ENCODE data around the gene ST6GALNAC6. TPM values are rescaled to one million over a fixed set of nuclear protein-coding genes. Genes with fewer than 3 reads are reported as not detected.

The ST6GALNAC6 gene
- total and polyA plus RNA-seq, 2 of the 8 experiments (the other 6 are each of a cell fraction or from before 2014, with no cell fraction given) = 43.7 to 64.4 TPM

DNA sequence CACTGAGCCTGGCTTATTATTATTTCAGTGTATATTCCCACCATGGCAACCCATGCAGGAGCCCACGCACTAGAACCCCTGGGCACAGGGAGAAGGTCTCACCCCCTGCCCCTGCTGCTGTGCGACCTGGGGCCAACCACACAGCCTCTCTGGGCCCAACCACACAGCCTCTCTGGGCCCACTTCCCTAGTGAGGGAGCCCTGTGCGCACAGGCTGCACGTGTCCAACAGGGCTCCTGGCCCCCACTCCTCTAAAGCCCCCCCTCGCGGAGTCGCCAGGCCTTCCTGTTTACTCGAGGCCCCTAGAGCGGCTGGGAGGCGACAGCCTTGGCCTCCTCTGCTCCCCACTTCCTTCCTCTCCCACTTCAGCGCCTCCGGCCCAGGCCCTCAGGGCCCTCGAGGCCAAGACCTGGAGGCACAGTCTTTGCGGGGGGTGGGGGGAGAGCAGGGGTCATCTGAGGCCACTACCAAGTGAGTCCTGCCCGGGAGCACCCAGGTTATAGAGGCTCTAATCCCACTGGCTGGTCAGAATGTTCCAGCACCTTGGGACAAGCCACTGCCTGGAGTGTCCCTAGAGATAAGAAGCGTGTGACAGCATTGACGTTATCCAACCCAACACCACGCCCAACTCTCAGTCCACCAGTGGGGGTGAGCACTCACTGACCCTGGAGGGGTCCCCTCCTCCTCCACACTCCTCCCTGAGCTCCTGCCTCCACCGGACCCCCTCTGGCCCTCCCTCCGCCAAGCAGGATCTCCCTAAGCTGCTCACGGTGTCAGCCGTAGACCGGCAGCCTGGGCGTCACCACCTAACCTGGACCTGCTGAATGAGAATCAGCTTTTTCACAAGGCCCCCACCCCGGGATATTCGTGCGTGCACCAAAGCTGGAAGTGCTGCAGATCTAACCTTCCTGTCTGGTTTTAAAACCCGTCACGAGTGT is 37.1 kb downstream of the ST6GALNAC6 start:
- Histone ChIP-seq H3K79me2 (ENCODE audit: control insufficient read depth in 1 of 2, insufficient read depth in 2 of 2, low read length in 2 of 2) (no peaks in the 10 kb centered on the region), H3K4me1 (replicated peaks in 1 of 4; ENCODE audit: control insufficient read depth in 3 of 4, insufficient read depth in 4 of 4, low read length in 3 of 4) (no peaks in the 10 kb centered on the region; a peak in 1 of 7 replicates), H2BK120ac (replicated peaks; ENCODE audit: low read depth, low read length) (no peak overlapping the region), H4K5ac (ENCODE audit: insufficient read length, low read depth, low read length) (no peak overlapping the region), H3K27me3 (replicated peaks in 1 of 4; ENCODE audit: control insufficient read depth in 3 of 4, extremely low read depth in 1 of 4, insufficient read depth in 3 of 4, low read length in 3 of 4) (no peaks in the 10 kb centered on the region; a peak in 1 of 7 replicates), H3K23ac (ENCODE audit: insufficient read length) (no peak overlapping the region), H4K8ac (ENCODE audit: extremely low read depth, insufficient read depth, low read length) (no peak overlapping the region), H3K23me2 (ENCODE audit: low read depth, low read length) (peaks cover 4% of the 10 kb centered on the region; the same call in 1 of the 2 replicates), H3K79me1 (ENCODE audit: low read depth, low read length) (no peaks in the 10 kb centered on the region; the same call in 1 of the 2 replicates), H3K4ac (replicated peaks; ENCODE audit: insufficient read length, low read depth, low read length) (no peak overlapping the region), H3K9me3 (ENCODE audit: insufficient read depth in 2 of 2, low read depth in 1 of 2, low read length in 1 of 2) (no peaks in the 10 kb centered on the region), H4K91ac (replicated peaks; ENCODE audit: insufficient read length, low read length) (no peak overlapping the region), H2BK12ac (ENCODE audit: low read depth, low read length) (no peak overlapping the region), H2BK5ac (ENCODE audit: low read depth, low read length) (no peak overlapping the region), H3K36me3 (ENCODE audit: control insufficient read depth in 2 of 4, insufficient read depth in 4 of 4, low read length in 3 of 4) (no peaks in the 10 kb centered on the region), H3K14ac (ENCODE audit: insufficient read length) (no peak overlapping the region), H3K9ac (replicated peaks in 1 of 4; ENCODE audit: extremely low read depth in 1 of 4, low read depth in 3 of 4, low read length in 3 of 4) (no peak overlapping the region; a peak in 1 of 7 replicates), H2AFZ (ENCODE audit: low read length) (no peak overlapping the region), H4K20me1 (replicated peaks in 1 of 2; ENCODE audit: control insufficient read depth in 1 of 2, insufficient read depth in 2 of 2, low read length in 2 of 2) (peaks cover 0 to 4% of the 10 kb centered on the region in 2 experiments), H2BK20ac (ENCODE audit: low read length) (no peak overlapping the region), H2BK15ac (ENCODE audit: low read length) (no peak overlapping the region), H3K56ac (replicated peaks; ENCODE audit: insufficient read length, low read depth, low read length) (no peak overlapping the region), H3K4me3 (ENCODE audit: extremely low read depth in 1 of 4, insufficient read depth in 2 of 4, low read depth in 3 of 4, low read length in 4 of 4) (no peak overlapping the region), H3K27ac (ENCODE audit: low read depth, low read length) (no peak overlapping the region), H3K18ac (ENCODE audit: extremely low read depth, low read length) (no peak overlapping the region; the same call in 1 of the 2 replicates), H3K4me2 (ENCODE audit: insufficient read depth in 1 of 2, low read depth in 2 of 2, low read length in 2 of 2) (no peak overlapping the region), H2AK5ac (ENCODE audit: low read depth, low read length) (no peak overlapping the region)
- DNase-seq (ENCODE audit: low read depth in 1 of 2, low spot score in 2 of 2) (no peak), FAIRE-seq (no peak)
- CTCF ChIA-PET (ENCODE audit: partially characterized antibody) = interaction anchor here (0.6 to 4.5 kb wide), 8 partner anchors 9 to 59 kb away, joined by 3 to 43 read pairs (median 6); partner anchors contain the start of gene ENG
- WGBS, 2 experiments (ENCODE audit: extremely low coverage in 1 of 2, insufficient coverage in 1 of 2, insufficient read length in 1 of 2, insufficient replicate concordance in 2 of 2, low coverage in 1 of 2, low lambda C conversion rate in 2 of 2, missing lambda C conversion rate in 1 of 2) = 88% methylated on average over 27 of the region's 29 CpGs; no CpG with 5 or more reads in 1 of the 2 experiments
- POLR2A ChIA-PET (ENCODE audit: partially characterized antibody) = interaction anchor here (0.6 to 3.5 kb wide), 5 partner anchors 8 to 262 kb away, joined by 3 to 15 read pairs (median 4); partner anchors contain the start of gene ENG
- TF ChIP-seq POLR2AphosphoS5 (IDR thresholded peaks at IDR 0.05; ENCODE audit: low read depth, low read length) (no peak), SAP30 (IDR thresholded peaks at IDR 0.05; ENCODE audit: insufficient read depth, insufficient replicate concordance, low read length) (no peak), HDAC2 (IDR thresholded peaks at IDR 0.05; ENCODE audit: borderline replicate concordance in 1 of 2, low read depth in 2 of 2, low read length in 2 of 2) (no peak), RNF2 (IDR thresholded peaks at IDR 0.05; ENCODE audit: borderline replicate concordance, low read depth, low read length, missing control alignments, poor library complexity, severe bottlenecking) (no peak), MAX (IDR thresholded peaks at IDR 0.05) (no peak)
- TF ChIP-seq, protein P1, sequence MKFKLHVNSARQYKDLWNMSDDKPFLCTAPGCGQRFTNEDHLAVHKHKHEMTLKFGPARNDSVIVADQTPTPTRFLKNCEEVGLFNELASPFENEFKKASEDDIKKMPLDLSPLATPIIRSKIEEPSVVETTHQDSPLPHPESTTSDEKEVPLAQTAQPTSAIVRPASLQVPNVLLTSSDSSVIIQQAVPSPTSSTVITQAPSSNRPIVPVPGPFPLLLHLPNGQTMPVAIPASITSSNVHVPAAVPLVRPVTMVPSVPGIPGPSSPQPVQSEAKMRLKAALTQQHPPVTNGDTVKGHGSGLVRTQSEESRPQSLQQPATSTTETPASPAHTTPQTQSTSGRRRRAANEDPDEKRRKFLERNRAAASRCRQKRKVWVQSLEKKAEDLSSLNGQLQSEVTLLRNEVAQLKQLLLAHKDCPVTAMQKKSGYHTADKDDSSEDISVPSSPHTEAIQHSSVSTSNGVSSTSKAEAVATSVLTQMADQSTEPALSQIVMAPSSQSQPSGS (IDR thresholded peaks at IDR 0.05; ENCODE audit: low read length) = no peak
- TF ChIP-seq, protein P2, sequence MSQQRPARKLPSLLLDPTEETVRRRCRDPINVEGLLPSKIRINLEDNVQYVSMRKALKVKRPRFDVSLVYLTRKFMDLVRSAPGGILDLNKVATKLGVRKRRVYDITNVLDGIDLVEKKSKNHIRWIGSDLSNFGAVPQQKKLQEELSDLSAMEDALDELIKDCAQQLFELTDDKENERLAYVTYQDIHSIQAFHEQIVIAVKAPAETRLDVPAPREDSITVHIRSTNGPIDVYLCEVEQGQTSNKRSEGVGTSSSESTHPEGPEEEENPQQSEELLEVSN (IDR thresholded peaks at IDR 0.05) = no peak
